NCI-H446 (cell line): ENCODE data around the gene E2F8.

ENCODE experiments used
- DNase-seq, 2 experiments: peaks; one replicate each; lab custom pipeline; 2025; lab: John Stamatoyannopoulos, UW

The E2F8 gene

GRCh38 chr11:19187114-19187832, 53.5 kb downstream of the E2F8 start:
- no peak for DNase-seq

DNA sequence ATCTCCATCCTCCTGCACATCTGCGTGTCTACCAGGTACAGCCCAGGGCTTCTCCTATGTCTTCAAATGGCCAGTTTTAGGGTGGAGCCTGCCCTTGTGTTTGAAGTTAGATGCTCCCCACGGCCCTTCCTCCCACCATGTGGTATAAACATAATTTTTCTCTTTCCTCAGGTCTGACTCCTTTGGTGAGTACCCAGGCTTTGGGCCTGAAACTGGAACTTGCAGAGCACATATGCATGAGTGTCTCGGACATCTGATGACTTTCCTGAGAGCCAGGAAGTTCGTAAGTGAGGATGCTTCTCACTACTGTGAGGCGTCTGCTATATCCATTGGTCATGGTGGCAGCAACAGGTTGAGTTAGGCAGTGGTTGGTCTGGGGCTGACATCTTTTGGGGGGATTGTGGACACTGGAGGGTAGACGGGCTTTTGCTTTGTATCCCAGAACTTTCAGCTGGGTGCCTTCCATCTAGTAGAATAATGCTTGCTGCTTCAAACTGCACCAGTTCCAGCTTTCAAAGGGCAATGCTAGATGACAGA, 55.2 kb downstream of the E2F8 start:
- DNase-seq: no peak

DNA sequence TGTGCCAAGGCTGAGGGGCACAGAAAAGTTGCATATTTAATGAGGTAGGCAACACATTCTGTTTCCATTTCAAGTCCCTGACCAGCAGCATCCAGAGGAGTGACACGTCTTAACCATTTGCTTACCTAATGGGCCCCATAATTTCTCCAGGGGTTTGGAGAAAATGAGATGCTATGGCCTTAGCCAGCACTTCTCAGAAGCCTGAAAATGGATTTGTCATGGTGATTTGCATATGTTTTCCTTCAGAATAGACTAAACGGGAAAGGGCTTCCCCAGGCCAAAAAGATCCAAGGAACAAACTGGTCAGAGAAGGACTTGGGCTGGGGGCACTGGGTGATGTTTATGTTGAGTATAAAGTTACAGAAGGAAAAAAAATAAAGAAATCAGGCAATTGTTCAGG, 55.7 kb downstream of the E2F8 start:
- DNase-seq: no peak

- no peak for DNase-seq
Measured at GRCh38 chr11:19183646-19184045, 57.1 kb downstream of the E2F8 start.

DNA sequence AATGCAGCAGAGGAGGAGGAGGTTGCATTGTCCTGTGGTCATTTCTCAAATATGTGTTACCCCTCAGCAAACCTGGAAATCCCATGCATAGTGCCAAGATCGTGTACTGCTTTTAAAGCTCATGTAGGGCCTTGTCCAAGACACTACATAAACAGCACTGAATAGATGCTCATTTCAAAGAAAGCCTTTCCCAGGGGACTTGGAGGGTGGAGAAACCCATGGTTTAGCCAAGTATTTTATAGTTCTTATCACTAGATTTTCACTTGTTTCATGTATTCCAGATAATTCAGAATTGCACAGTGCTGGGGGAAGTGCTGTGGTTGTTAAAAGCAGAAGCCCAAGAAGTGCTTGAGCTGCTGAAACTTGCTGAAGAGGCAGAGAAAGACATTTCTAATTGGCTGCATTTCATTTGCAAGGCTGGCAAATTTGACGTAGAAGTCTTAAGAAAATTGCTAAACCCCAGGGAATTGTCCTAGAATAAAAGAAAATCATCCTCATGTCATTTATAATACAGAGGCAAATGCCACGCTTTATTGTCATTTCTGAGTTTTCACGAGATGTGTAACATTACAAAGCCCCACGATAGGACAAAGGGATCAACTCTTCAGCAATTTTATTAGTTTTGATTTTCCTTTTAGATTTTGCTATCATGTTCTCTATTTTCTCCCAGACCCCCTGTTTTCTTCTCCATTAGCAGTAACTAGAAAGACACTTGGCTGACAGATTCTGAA, 59.0 kb downstream of the E2F8 start:
- DNase-seq: no peak

DNA sequence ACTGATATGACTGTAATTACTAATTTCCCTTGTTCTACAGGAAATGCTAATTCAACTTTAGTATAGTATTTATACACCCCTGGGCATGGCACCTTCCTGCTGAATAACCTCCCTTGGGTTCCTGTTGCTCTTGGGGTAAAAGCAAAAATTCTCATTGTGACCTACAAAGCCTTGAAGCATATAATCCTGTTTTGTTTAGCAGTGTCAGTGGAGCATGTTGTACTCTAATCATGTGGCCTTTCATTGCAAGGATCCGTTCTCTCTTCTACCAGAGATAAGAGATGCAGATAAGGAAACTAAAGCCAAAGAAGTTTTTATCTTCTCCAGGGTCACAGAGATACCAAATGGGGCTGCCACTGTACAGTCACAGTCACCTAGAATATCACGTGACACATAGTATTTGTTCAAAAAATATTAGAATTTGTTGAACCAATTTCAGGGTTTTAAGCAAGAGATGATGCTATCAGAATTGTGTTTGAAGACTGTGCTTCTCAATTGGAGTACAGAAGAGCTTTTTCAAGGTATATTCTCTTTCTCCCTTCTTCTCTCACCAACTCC, 64.0 kb downstream of the E2F8 start:
- DNase-seq: no peak
